SK-N-SH (cell line): ENCODE results near the gene TBC1D9B. TPM values are rescaled to one million over a fixed set of nuclear protein-coding genes. Genes with fewer than 3 reads are reported as not detected.

ENCODE experiments used
- CTCF ChIA-PET: fragments of 300-600, 350-600 bp; formaldehyde crosslinking; extraction: SDS; loops from one replicate; lab custom pipeline; 2021; lab: Yijun Ruan, JAX
- POLR2A ChIA-PET: fragments of 350-600 bp; sonication (Branson Sonifier 250); formaldehyde crosslinking; extraction: SDS; loops from one replicate; lab custom pipeline; 2020; ENCODE audit warnings: antibody characterized with exemption, inconsistent platforms; lab: Yijun Ruan, JAX
- DNase-seq: peaks from one replicate; pipeline ENCODE4 v3.0.0; 2012
- H2AFZ ChIP-seq: fragments of 200-600 bp; sonication (generic); 2 replicates; pipeline ENCODE4 v1.8.1; 2016; ENCODE audit warnings: antibody characterized with exemption, mild to moderate bottlenecking, low read depth
- H3F3A ChIP-seq: fragments of 200-600 bp; sonication (generic); replicated peaks from 2 replicates; pipeline ENCODE3; 2016; ENCODE audit warnings: antibody characterized with exemption, mild to moderate bottlenecking; ENCODE audit not compliant: insufficient read depth
- H3K27ac ChIP-seq, 2 experiments: fragments of 200-500 bp in 1 of 2; fragments of 200-600 bp in 1 of 2; sonication (Bioruptor generic) in 1 of 2; sonication (generic), shearing (Covaris generic) in 1 of 2; 2 replicates each; pipeline versions ENCODE4 v1.5.1 to v1.6.1; 2014 to 2016; ENCODE audit warnings: low read depth in 2 of 2, inconsistent platforms in 1 of 2, low read length in 1 of 2, mild to moderate bottlenecking in 1 of 2, mixed read lengths in 1 of 2
- H3K27me3 ChIP-seq: fragments of 200-600 bp; sonication (generic), shearing (Covaris generic); 2 replicates; pipeline ENCODE4 v1.6.1; 2016; ENCODE audit warnings: mixed run types; ENCODE audit not compliant: insufficient read depth
- H3K36me3 ChIP-seq, 2 experiments: fragments of 200-500 bp in 1 of 2; fragments of 200-600 bp in 1 of 2; sonication (Bioruptor generic) in 1 of 2; sonication (generic) in 1 of 2; replicated peaks in 1 of 2; 2 replicates each; pipeline versions ENCODE3 to v1.5.1; 2014 to 2016; ENCODE audit warnings: low read length in 1 of 2, mild to moderate bottlenecking in 1 of 2; ENCODE audit not compliant: insufficient read depth in 2 of 2, control insufficient read depth in 1 of 2
- H3K4me1 ChIP-seq, 2 experiments: fragments of 200-500 bp in 1 of 2; fragments of 200-600 bp in 1 of 2; sonication (Bioruptor generic) in 1 of 2; sonication (generic), shearing (Covaris generic) in 1 of 2; 2 replicates each; pipeline versions ENCODE4 v1.5.1 to v1.6.1; 2014 to 2016; ENCODE audit warnings: low read depth in 1 of 2, low read length in 1 of 2, mixed run types in 1 of 2; ENCODE audit not compliant: insufficient read depth in 2 of 2, control insufficient read depth in 1 of 2
- H3K4me2 ChIP-seq: fragments of 200-600 bp; sonication (generic), shearing (Covaris generic); 2 replicates; pipeline ENCODE4 v1.6.1; 2017; ENCODE audit warnings: mixed run types
- H3K4me3 ChIP-seq, 2 experiments: fragments of 200-500 bp in 1 of 2; fragments of 200-600 bp in 1 of 2; sonication (Bioruptor generic) in 1 of 2; sonication (generic), shearing (Covaris generic) in 1 of 2; 2 replicates each; pipeline versions ENCODE4 v1.5.1 to v1.8.1; 2014 to 2016; ENCODE audit warnings: low read depth in 2 of 2, inconsistent platforms in 1 of 2, low read length in 1 of 2, mild to moderate bottlenecking in 1 of 2, mixed read lengths in 1 of 2, moderate library complexity in 1 of 2
- H3K79me2 ChIP-seq: fragments of 200-600 bp; sonication (generic); 2 replicates; pipeline ENCODE4 v1.8.1; 2017; ENCODE audit warnings: mild to moderate bottlenecking; ENCODE audit not compliant: insufficient read depth
- H3K9ac ChIP-seq: fragments of 200-600 bp; sonication (generic); 2 replicates; pipeline ENCODE4 v1.6.1; 2017; ENCODE audit warnings: mixed run types
- H3K9me2 ChIP-seq: fragments of 200-600 bp; sonication (generic); 2 replicates; pipeline ENCODE4 v1.6.1; 2017; ENCODE audit warnings: mixed run types
- H3K9me3 ChIP-seq: fragments of 200-600 bp; sonication (generic); 2 replicates; pipeline ENCODE4 v1.6.1; 2017; ENCODE audit warnings: mixed run types, mild to moderate bottlenecking, moderate library complexity
- H4K20me1 ChIP-seq: fragments of 200-600 bp; sonication (generic); 2 replicates; pipeline ENCODE4 v1.6.1; 2017; ENCODE audit warnings: mild to moderate bottlenecking, mixed run types; ENCODE audit not compliant: insufficient read depth
- CHD2 ChIP-seq: fragments of 150-350 bp; IDR thresholded peaks from 2 replicates; pipeline ENCODE4 v1.6.1; 2018; ENCODE audit warnings: low read length; ENCODE audit not compliant: partially characterized antibody
- ELF1 ChIP-seq: IDR thresholded peaks from 2 replicates; pipeline ENCODE4 v1.4.0; 2012
- EP300 ChIP-seq, 2 experiments: IDR thresholded peaks; 2 replicates each; pipeline versions ENCODE4 v1.4.0 to v1.6.1; 2012; ENCODE audit warnings: borderline replicate concordance in 1 of 2, low read depth in 1 of 2, low read length in 1 of 2
- FOSL2 ChIP-seq: IDR thresholded peaks from 2 replicates; pipeline ENCODE4 v1.4.0; 2012; ENCODE audit warnings: low read depth, mild to moderate bottlenecking, moderate library complexity, borderline replicate concordance
- FOXM1 ChIP-seq: IDR thresholded peaks from 2 replicates; pipeline ENCODE4 v1.4.0; 2012; ENCODE audit warnings: low read depth, mild to moderate bottlenecking
- GABPA ChIP-seq: IDR thresholded peaks from 2 replicates; pipeline ENCODE4 v1.4.0; 2012; ENCODE audit warnings: low read depth, mild to moderate bottlenecking
- GATA2 ChIP-seq: sonication (generic); formaldehyde crosslinking; IDR thresholded peaks from 2 replicates; pipeline ENCODE4 v1.5.0; 2020; ENCODE audit warnings: mild to moderate bottlenecking, missing genetic modification reagents
- IRF3 ChIP-seq: fragments of 150-350 bp; IDR thresholded peaks from 2 replicates; pipeline ENCODE4 v1.6.1; 2016; ENCODE audit warnings: mild to moderate bottlenecking, low read depth, low read length
- JUND ChIP-seq: IDR thresholded peaks from 2 replicates; pipeline ENCODE4 v1.4.0; 2012
- MEF2A ChIP-seq: IDR thresholded peaks from 2 replicates; pipeline ENCODE4 v1.4.0; 2012; ENCODE audit warnings: low read depth, borderline replicate concordance
- NFIC ChIP-seq: IDR thresholded peaks from 2 replicates; pipeline ENCODE4 v1.4.0; 2012; ENCODE audit warnings: borderline replicate concordance
- RFX5 ChIP-seq: IDR thresholded peaks from 2 replicates; pipeline ENCODE4 v1.6.1; 2012; ENCODE audit warnings: mild to moderate bottlenecking, improper control_type of control experiment, low read length
- SIN3A ChIP-seq: IDR thresholded peaks from 2 replicates; pipeline ENCODE4 v1.6.1; 2012; ENCODE audit warnings: low read depth, mild to moderate bottlenecking, low read length, moderate library complexity, borderline replicate concordance
- TCF12 ChIP-seq: IDR thresholded peaks from 2 replicates; pipeline ENCODE4 v1.4.0; 2012
- TEAD4 ChIP-seq: IDR thresholded peaks from 2 replicates; pipeline ENCODE4 v1.4.0; 2012; ENCODE audit warnings: mild to moderate bottlenecking, borderline replicate concordance; ENCODE audit not compliant: insufficient read depth
- YY1 ChIP-seq: IDR thresholded peaks from 2 replicates; pipeline ENCODE4 v1.4.0; 2012; ENCODE audit warnings: low read depth, mild to moderate bottlenecking
- ZBTB33 ChIP-seq: IDR thresholded peaks from 2 replicates; pipeline ENCODE4 v1.4.0; 2012; ENCODE audit warnings: low read depth, borderline replicate concordance
- WGBS: methylation state at CpG from one replicate; pipeline ENCODE4 v1.1.6; 2017; ENCODE audit warnings: low lambda C conversion rate; 5-methylcytosine and 5-hydroxymethylcytosine counted together
- polyA plus RNA-seq, 3 experiments: library from polyadenylated mRNA; depleted of rRNA; stranded (reverse); fragments of >200 nt; gene quantifications; 2 replicates each; pipeline ENCODE4 v1.2.3, GENCODE V29; 2012
- TF ChIP-seq, protein P1 (sequence below): IDR thresholded peaks from 2 replicates; pipeline ENCODE4 v1.4.0; 2012; ENCODE audit warnings: low read depth
- TF ChIP-seq, protein P2 (sequence below): IDR thresholded peaks from 2 replicates; pipeline ENCODE4; 2012

TBC1D9B gene
- polyA plus RNA-seq, 1 of the 3 experiments (the other 2 are of a cell fraction), result 75.6 TPM

GRCh38 chr5:179829732-179830435 lies 77.8 kb downstream of the TBC1D9B start:
- H3K9me3 ChIP-seq, result no peaks in the 10 kb centered on the region
- H3K79me2 ChIP-seq, result peaks cover 53% of the 10 kb centered on the region
- H2AFZ ChIP-seq, result no peak overlapping the region
- H3K36me3 ChIP-seq, result peaks cover 67 to 81% of the 10 kb centered on the region in 2 experiments
- peaks cover 66% of the 10 kb centered on the region for H4K20me1 ChIP-seq
- no peaks in the 10 kb centered on the region for H3K9me2 ChIP-seq
- H3K4me1 ChIP-seq, result no peaks in the 10 kb centered on the region
- ChIA-PET CTCF (interaction anchor here (0.6 to 1.2 kb wide), 4 partner anchors 9 to 67 kb away, joined by 3 read pairs; partner anchors contain the start of gene SQSTM1), POLR2A (interaction anchor here (0.6 kb wide), 1 partner anchor 47 kb away, joined by 4 read pairs; no protein-coding TSS in a partner anchor)
- WGBS, result 94% methylated on average over 6 of the region's 7 CpGs
- no peak for TF ChIP-seq EP300 (IDR thresholded peaks at IDR 0.05; ENCODE audit: borderline replicate concordance in 1 of 2, low read depth in 1 of 2, low read length in 1 of 2)
- TF ChIP-seq, protein P1, sequence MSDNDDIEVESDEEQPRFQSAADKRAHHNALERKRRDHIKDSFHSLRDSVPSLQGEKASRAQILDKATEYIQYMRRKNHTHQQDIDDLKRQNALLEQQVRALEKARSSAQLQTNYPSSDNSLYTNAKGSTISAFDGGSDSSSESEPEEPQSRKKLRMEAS, result no peak
- no peak for TF ChIP-seq MEF2A
- TF ChIP-seq CHD2, result no peak
- TF ChIP-seq FOXM1, result no peak
- no peak for TF ChIP-seq GATA2
- TF ChIP-seq RFX5, result no peak
- TF ChIP-seq ELF1, result no peak
- no peak for TF ChIP-seq GABPA
- TF ChIP-seq IRF3, result no peak
- no peak for TF ChIP-seq NFIC
- TF ChIP-seq JUND, result no peak
- TF ChIP-seq ZBTB33, result no peak
- no peak for TF ChIP-seq TCF12
- no peak for TF ChIP-seq SIN3A
- TF ChIP-seq YY1, result no peak
- no peak for TF ChIP-seq TEAD4
- TF ChIP-seq FOSL2, result no peak
- TF ChIP-seq, protein P2, sequence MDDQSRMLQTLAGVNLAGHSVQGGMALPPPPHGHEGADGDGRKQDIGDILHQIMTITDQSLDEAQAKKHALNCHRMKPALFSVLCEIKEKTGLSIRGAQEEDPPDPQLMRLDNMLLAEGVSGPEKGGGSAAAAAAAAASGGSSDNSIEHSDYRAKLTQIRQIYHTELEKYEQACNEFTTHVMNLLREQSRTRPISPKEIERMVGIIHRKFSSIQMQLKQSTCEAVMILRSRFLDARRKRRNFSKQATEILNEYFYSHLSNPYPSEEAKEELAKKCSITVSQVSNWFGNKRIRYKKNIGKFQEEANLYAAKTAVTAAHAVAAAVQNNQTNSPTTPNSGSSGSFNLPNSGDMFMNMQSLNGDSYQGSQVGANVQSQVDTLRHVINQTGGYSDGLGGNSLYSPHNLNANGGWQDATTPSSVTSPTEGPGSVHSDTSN, result no peak
- no peak overlapping the region for H3K27ac ChIP-seq
- no peak overlapping the region for H3K9ac ChIP-seq
- H3K4me2 ChIP-seq, result no peak overlapping the region
- H3K27me3 ChIP-seq, result no peaks in the 10 kb centered on the region
- H3K4me3 ChIP-seq, result no peak overlapping the region
- peaks cover 32% of the 10 kb centered on the region for H3F3A ChIP-seq
- no peak for DNase-seq
